IMR-90 (cell line): ENCODE data around the gene QSOX2. TPM values are rescaled to one million over a fixed set of nuclear protein-coding genes. Genes with fewer than 3 reads are reported as not detected.

Experiments used
- ATAC-seq: fragments of 200-7000 bp; cut with Tn5 transposase; 2 replicates; pipeline ENCODE4 v1.9.1; 2020; ENCODE audit warnings: low read depth, mild to moderate bottlenecking, moderate library complexity
- BruUV-seq: library from RNA; stranded (reverse); fragments of 400-500 nt; replicated peaks from 2 replicates; lab custom pipeline; 2021; lab: Mats Ljungman, UMichigan
- CTCF ChIA-PET: fragments of 300-600 bp; formaldehyde crosslinking; extraction: SDS; loops from one replicate; lab custom pipeline; 2021; ENCODE audit warnings: antibody characterized with exemption; lab: Yijun Ruan, JAX
- POLR2A ChIA-PET: fragments of 300-600 bp; sonication (Branson Sonifier 250); formaldehyde crosslinking; loops from one replicate; lab custom pipeline; 2022; ENCODE audit warnings: antibody characterized with exemption; ENCODE audit not compliant: unreplicated experiment; lab: Charles Lee
- DNase-seq: peaks from one replicate; pipeline ENCODE4 v3.0.0; 2013
- H2AFZ ChIP-seq: replicated peaks from 2 replicates; pipeline ENCODE3; 2013; ENCODE audit warnings: low read length, mild to moderate bottlenecking; ENCODE audit not compliant: poor library complexity
- H2AK5ac ChIP-seq: 2 replicates; pipeline ENCODE4 v1.6.1; 2013; ENCODE audit warnings: low read depth, low read length, inconsistent platforms
- H2AK9ac ChIP-seq: replicated peaks from 2 replicates; pipeline ENCODE3; 2013; ENCODE audit warnings: mild to moderate bottlenecking, low read depth, low read length, moderate library complexity; ENCODE audit not compliant: poor library complexity
- H2BK120ac ChIP-seq: 2 replicates; pipeline ENCODE4 v1.6.1; 2013; ENCODE audit warnings: low read depth, low read length, inconsistent platforms
- H2BK15ac ChIP-seq: 3 replicates; pipeline ENCODE4 v1.6.1; 2013; ENCODE audit warnings: low read depth, low read length, inconsistent platforms
- H2BK20ac ChIP-seq: 2 replicates; pipeline ENCODE4 v1.6.1; 2013; ENCODE audit warnings: low read depth, mild to moderate bottlenecking, inconsistent platforms, low read length, moderate library complexity
- H2BK5ac ChIP-seq: 2 replicates; pipeline ENCODE4 v1.6.1; 2013; ENCODE audit warnings: mild to moderate bottlenecking, low read depth, low read length, inconsistent platforms; ENCODE audit not compliant: poor library complexity, severe bottlenecking
- H3K14ac ChIP-seq: replicated peaks from 2 replicates; pipeline ENCODE4 v1.6.1; 2013; ENCODE audit warnings: low read depth, low read length, inconsistent platforms
- H3K18ac ChIP-seq: 2 replicates; pipeline ENCODE4 v1.6.1; 2013; ENCODE audit warnings: low read depth, low read length, control low read depth
- H3K23ac ChIP-seq: 2 replicates; pipeline ENCODE4 v1.6.1; 2013; ENCODE audit warnings: low read depth, low read length, inconsistent platforms
- H3K27ac ChIP-seq: 2 replicates; pipeline ENCODE4 v1.5.1; 2013; ENCODE audit warnings: mild to moderate bottlenecking, control low read depth, low read length; ENCODE audit not compliant: insufficient read depth
- H3K27me3 ChIP-seq: 2 replicates; pipeline ENCODE4 v1.6.1; 2013; ENCODE audit warnings: low read length; ENCODE audit not compliant: control insufficient read depth, insufficient read depth
- H3K36me3 ChIP-seq: 2 replicates; pipeline ENCODE4 v1.6.1; 2013; ENCODE audit warnings: low read length, mixed read lengths; ENCODE audit not compliant: control insufficient read depth, insufficient read depth
- H3K4ac ChIP-seq: 2 replicates; pipeline ENCODE4 v1.6.1; 2013; ENCODE audit warnings: low read depth, low read length, inconsistent platforms
- H3K4me1 ChIP-seq: 2 replicates; pipeline ENCODE4 v1.6.1; 2013; ENCODE audit warnings: low read length, mixed read lengths; ENCODE audit not compliant: control insufficient read depth, insufficient read depth
- H3K4me2 ChIP-seq: 2 replicates; pipeline ENCODE4 v1.6.1; 2013; ENCODE audit warnings: low read depth, mild to moderate bottlenecking, control low read depth, low read length, moderate library complexity
- H3K4me3 ChIP-seq: 2 replicates; pipeline ENCODE4 v1.5.1; 2013; ENCODE audit warnings: low read depth, mild to moderate bottlenecking, control low read depth, low read length, moderate library complexity; ENCODE audit not compliant: insufficient read depth
- H3K56ac ChIP-seq: 2 replicates; pipeline ENCODE4 v1.6.1; 2013; ENCODE audit warnings: low read length, inconsistent platforms; ENCODE audit not compliant: insufficient read depth; ENCODE audit errors: extremely low read depth
- H3K79me1 ChIP-seq, 2 experiments: 2 replicates each; pipeline ENCODE4 v1.6.1; 2013; ENCODE audit warnings: low read length in 2 of 2, inconsistent platforms in 1 of 2, low read depth in 1 of 2
- H3K9ac ChIP-seq: 2 replicates; pipeline ENCODE4 v1.6.1; 2013; ENCODE audit warnings: low read depth, low read length, control low read depth
- H3K9me1 ChIP-seq: 2 replicates; pipeline ENCODE4 v1.6.1; 2013; ENCODE audit warnings: low read length, inconsistent platforms; ENCODE audit not compliant: insufficient read depth
- H3K9me3 ChIP-seq: 2 replicates; pipeline ENCODE4 v1.6.1; 2013; ENCODE audit warnings: low read length; ENCODE audit not compliant: control insufficient read depth, insufficient read depth
- H4K20me1 ChIP-seq: 2 replicates; pipeline ENCODE4 v1.6.1; 2013; ENCODE audit warnings: low read length, inconsistent platforms; ENCODE audit not compliant: insufficient read depth
- H4K5ac ChIP-seq: 2 replicates; pipeline ENCODE4 v1.6.1; 2013; ENCODE audit warnings: mild to moderate bottlenecking, low read depth, low read length, control low read depth
- H4K8ac ChIP-seq, 2 experiments: 2 replicates each; pipeline ENCODE4 v1.6.1; 2013; ENCODE audit warnings: low read depth in 2 of 2, low read length in 2 of 2, control low read depth in 1 of 2, inconsistent platforms in 1 of 2
- H4K91ac ChIP-seq: 2 replicates; pipeline ENCODE4 v1.6.1; 2013; ENCODE audit warnings: low read depth, low read length, inconsistent platforms; ENCODE audit not compliant: insufficient read depth
- BHLHE40 ChIP-seq: fragments of 150-350 bp; IDR thresholded peaks from 2 replicates; pipeline ENCODE4 v1.6.1; 2016; ENCODE audit warnings: mild to moderate bottlenecking, low read depth, low read length
- CEBPB ChIP-seq: IDR thresholded peaks from 2 replicates; pipeline ENCODE4 v1.6.1; 2012; ENCODE audit warnings: low read depth, low read length, improper control_type of control experiment
- CHD1 ChIP-seq: IDR thresholded peaks from 2 replicates; pipeline ENCODE4 v1.6.1; 2012; ENCODE audit warnings: low read depth, low read length, improper control_type of control experiment
- CTCF ChIP-seq: conservative IDR thresholded peaks from 2 replicates; pipeline ENCODE4 v1.5.1; 2012; ENCODE audit warnings: mild to moderate bottlenecking, low read depth, low read length, improper control_type of control experiment
- FOS ChIP-seq: fragments of 150-350 bp; IDR thresholded peaks from 2 replicates; pipeline ENCODE4 v1.6.1; 2016; ENCODE audit warnings: low read depth, low read length
- MAFK ChIP-seq: IDR thresholded peaks from 2 replicates; pipeline ENCODE4 v1.6.1; 2012; ENCODE audit warnings: low read depth, low read length, improper control_type of control experiment
- MAZ ChIP-seq: IDR thresholded peaks from 2 replicates; pipeline ENCODE4 v1.6.1; 2012; ENCODE audit warnings: low read depth, mild to moderate bottlenecking, low read length, improper control_type of control experiment, moderate library complexity, borderline replicate concordance
- MXI1 ChIP-seq: IDR thresholded peaks from 2 replicates; pipeline ENCODE4 v1.6.1; 2012; ENCODE audit warnings: low read depth, mild to moderate bottlenecking, low read length, moderate library complexity, borderline replicate concordance
- NFE2L2 ChIP-seq: fragments of 150-350 bp; IDR thresholded peaks from 2 replicates; pipeline ENCODE4 v1.6.1; 2016; ENCODE audit warnings: low read depth, mild to moderate bottlenecking, low read length
- RFX5 ChIP-seq: IDR thresholded peaks from 2 replicates; pipeline ENCODE4 v1.8.0; 2012; ENCODE audit warnings: low read depth, mild to moderate bottlenecking, low read length, moderate library complexity
- SMC3 ChIP-seq: fragments of 150-350 bp; IDR thresholded peaks from 2 replicates; pipeline ENCODE4 v1.6.1; 2016; ENCODE audit warnings: low read depth, mild to moderate bottlenecking, antibody characterized with exemption, low read length, moderate library complexity
- WGBS, 2 experiments: methylation state at CpG; one replicate each; pipeline versions ENCODE4 v1.1.5 to v1.1.7; 2013; ENCODE audit warnings: missing lambda C conversion rate in 2 of 2; ENCODE audit not compliant: insufficient read length in 1 of 2; ENCODE audit errors: extremely low coverage in 2 of 2; 5-methylcytosine and 5-hydroxymethylcytosine counted together
- dilution Hi-C: fragments of 300-500 bp; cut with HindIII; formaldehyde crosslinking; loops from one replicate; pipeline ENCODE4 v1.14.3; 2018; ENCODE audit warnings: low sequenced_read_pairs; ENCODE audit not compliant: unreplicated experiment
- in situ Hi-C: fragments of 300-500 bp; cut with MboI; formaldehyde crosslinking; loops from 3 replicates; pipeline ENCODE4 v1.14.3; 2019; ENCODE audit warnings: low sequenced_read_pairs, inconsistent platforms, mixed read lengths
- intact Hi-C: fragments of 100-400 bp; cut with micrococcal nuclease; formaldehyde crosslinking; loops from 2 replicates; pipeline ENCODE4 v1.10.0; 2022
- polyA plus RNA-seq, 3 experiments: library from polyadenylated mRNA; depleted of rRNA; stranded (reverse); fragments of >200 nt; gene quantifications; 2 replicates each; pipeline ENCODE4 v1.2.3, GENCODE V29; 2012; ENCODE audit warnings: low replicate concordance in 1 of 3
- total RNA-seq: library from RNA; depleted of rRNA; stranded (reverse); fragments of >200 nt; gene quantifications from 2 replicates; pipeline ENCODE4 v1.2.3, GENCODE V29; 2012
- TF ChIP-seq, protein P1 (sequence below): fragments of 150-350 bp; IDR thresholded peaks from 2 replicates; pipeline ENCODE4 v1.6.1; 2017; ENCODE audit warnings: mild to moderate bottlenecking, antibody characterized with exemption, low read length, low read depth

The QSOX2 gene
- total and polyA plus RNA-seq, 2 of the 4 experiments (the other 2 are of a cell fraction) = 5.9 to 12.9 TPM

DNA sequence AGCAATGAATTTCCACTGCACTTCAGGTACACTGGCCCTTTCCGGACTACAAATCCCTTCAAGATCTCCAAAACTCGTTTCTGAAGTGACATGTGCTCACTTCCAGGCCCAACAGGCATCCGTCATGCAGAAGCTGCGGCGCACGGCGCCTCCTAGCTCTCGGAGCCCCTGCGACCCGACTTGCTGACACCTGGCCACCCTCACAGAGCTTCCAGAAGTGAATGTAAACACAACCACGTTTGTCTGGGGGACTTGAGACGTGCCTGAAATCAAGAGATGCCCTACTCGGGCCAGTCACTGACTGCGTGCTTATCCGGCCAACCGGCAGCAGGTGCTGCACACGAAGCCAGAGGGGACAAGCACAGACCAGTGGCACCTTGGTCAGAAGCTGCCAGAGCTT, 35.8 kb downstream of the QSOX2 start:
- no peak overlapping the region for H2BK15ac ChIP-seq
- no peak overlapping the region for H3K56ac ChIP-seq
- DNase-seq (no peak), ATAC-seq (no peak)
- 80% methylated on average over 12 of the region's 17 CpGs; no CpG with 5 or more reads in 1 of the 2 experiments for WGBS, 2 experiments
- H2AK9ac ChIP-seq = no peak overlapping the region
- no peak overlapping the region for H3K27ac ChIP-seq
- H3K4me2 ChIP-seq = no peak overlapping the region
- H3K4ac ChIP-seq = no peak overlapping the region
- H4K5ac ChIP-seq = no peak overlapping the region
- H3K36me3 ChIP-seq = peaks cover 11% of the 10 kb centered on the region
- H3K4me1 ChIP-seq = no peaks in the 10 kb centered on the region
- H3K9me3 ChIP-seq = 0 out of 2 replicates have a peak, but pooled peaks cover 3% of the 10 kb centered on the region
- H2BK20ac ChIP-seq = no peak overlapping the region
- BruUV-seq = no TSS peak
- no peaks in the 10 kb centered on the region for H3K9me1 ChIP-seq
- H3K18ac ChIP-seq = no peak overlapping the region
- H3K4me3 ChIP-seq = no peak overlapping the region
- ChIA-PET CTCF (no interaction called here), POLR2A (no interaction called here)
- in situ Hi-C loops (no loop called here), dilution Hi-C loops (no loop called here), intact Hi-C loops (no loop called here)
- no peak overlapping the region for H3K14ac ChIP-seq
- no peak overlapping the region for H4K91ac ChIP-seq
- H2AK5ac ChIP-seq = no peak overlapping the region
- no peak for TF ChIP-seq MAZ
- no peak for TF ChIP-seq RFX5
- no peak for TF ChIP-seq BHLHE40
- TF ChIP-seq CTCF = no peak
- no peak for TF ChIP-seq FOS
- TF ChIP-seq CEBPB = no peak
- no peak for TF ChIP-seq SMC3
- no peak for TF ChIP-seq NFE2L2
- TF ChIP-seq MXI1 = no peak
- TF ChIP-seq MAFK = no peak
- TF ChIP-seq, protein P1, sequence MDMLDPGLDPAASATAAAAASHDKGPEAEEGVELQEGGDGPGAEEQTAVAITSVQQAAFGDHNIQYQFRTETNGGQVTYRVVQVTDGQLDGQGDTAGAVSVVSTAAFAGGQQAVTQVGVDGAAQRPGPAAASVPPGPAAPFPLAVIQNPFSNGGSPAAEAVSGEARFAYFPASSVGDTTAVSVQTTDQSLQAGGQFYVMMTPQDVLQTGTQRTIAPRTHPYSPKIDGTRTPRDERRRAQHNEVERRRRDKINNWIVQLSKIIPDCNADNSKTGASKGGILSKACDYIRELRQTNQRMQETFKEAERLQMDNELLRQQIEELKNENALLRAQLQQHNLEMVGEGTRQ = no peak
- no peak for TF ChIP-seq CHD1
- H4K8ac ChIP-seq = no peak overlapping the region
- no peak overlapping the region for H2BK5ac ChIP-seq
- no peaks in the 10 kb centered on the region for H3K79me1 ChIP-seq
- no peak overlapping the region for H3K9ac ChIP-seq
- H4K20me1 ChIP-seq = peaks cover 11% of the 10 kb centered on the region
- no peak overlapping the region for H2BK120ac ChIP-seq
- H2AFZ ChIP-seq = no peak overlapping the region
- H3K27me3 ChIP-seq = peaks cover under 1% of the 10 kb centered on the region; the same call in 1 of the 2 replicates
- no peak overlapping the region for H3K23ac ChIP-seq
